K562 (cell line): ENCODE results near the gene UNC119. TPM values are rescaled to one million over a fixed set of nuclear protein-coding genes. Genes with fewer than 3 reads are reported as not detected.

Experiments used
- CHAMP1 ChIP-seq: fragments of 450-650 bp; IDR thresholded peaks from 2 replicates; pipeline ENCODE4 v1.6.1; 2016; ENCODE audit warnings: mild to moderate bottlenecking
- CHCHD3 ChIP-seq: fragments of 250-450 bp; sonication (Bioruptor Pico); IDR thresholded peaks from 2 replicates; pipeline ENCODE4 v2.1.2; 2022; ENCODE audit warnings: mild to moderate bottlenecking
- KAT8 ChIP-seq: fragments of 450-650 bp; IDR thresholded peaks from 2 replicates; pipeline ENCODE4 v1.6.1; 2016; ENCODE audit warnings: low read depth, mild to moderate bottlenecking
- POLR2H ChIP-seq: IDR thresholded peaks from 2 replicates; pipeline ENCODE4 v1.6.1; 2016; ENCODE audit warnings: missing genetic modification characterization, low read depth, mild to moderate bottlenecking, control low read depth, missing compliant biosample characterization, moderate library complexity
- PTTG1 ChIP-seq: fragments of 450-650 bp; IDR thresholded peaks from 2 replicates; pipeline ENCODE4 v1.6.1; 2016; ENCODE audit warnings: low read depth, mild to moderate bottlenecking, missing genetic modification characterization, missing compliant biosample characterization
- SMARCE1 ChIP-seq: fragments of 450-650 bp; IDR thresholded peaks from 2 replicates; pipeline ENCODE4 v1.7.1; 2016; ENCODE audit warnings: mild to moderate bottlenecking
- TAF7 ChIP-seq: fragments of 450-650 bp; IDR thresholded peaks from 2 replicates; pipeline ENCODE4 v1.6.1; 2016; ENCODE audit warnings: missing genetic modification characterization, missing compliant biosample characterization
- ZBTB40 ChIP-seq, 2 experiments: fragments of 450-650 bp in 1 of 2; sonication (generic) in 1 of 2; formaldehyde crosslinking in 1 of 2; IDR thresholded peaks; 2 replicates each; pipeline versions ENCODE4 v1.7.1 to v1.9.0; 2016 to 2022; ENCODE audit warnings: inconsistent platforms in 1 of 2, mild to moderate bottlenecking in 1 of 2, missing genetic modification reagents in 1 of 2
- ZNF740 ChIP-seq, 3 experiments: fragments of 200-800 bp in 1 of 3; sonication (Bioruptor generic) in 1 of 3; sonication (generic) in 1 of 3; formaldehyde crosslinking in 1 of 3; IDR thresholded peaks; 2 replicates each; pipeline versions ENCODE4 v1.6.1 to v1.8.0; 2016 to 2022; ENCODE audit warnings: mild to moderate bottlenecking in 2 of 3, missing compliant biosample characterization in 2 of 3, missing genetic modification characterization in 2 of 3, missing genetic modification reagents in 1 of 3
- polyA plus RNA-seq, 8 experiments: library from polyadenylated mRNA; depleted of rRNA in 4 of 8; stranded (reverse) in 5 of 8; unstranded in 3 of 8; fragments of >200 nt; fragmentation: Nextera tagmentation in 2 of 8; fragmentation: Illumina TruSeq in 1 of 8; extraction: Ambion mirVana in 2 of 8; extraction: Trizol in 1 of 8; gene quantifications; 2 replicates each; pipeline versions ENCODE4 v1.2.1 to v1.2.3, GENCODE V29; 2011 to 2014; ENCODE audit warnings: inconsistent platforms in 1 of 8, missing spikeins in 1 of 8
- total RNA-seq, 7 experiments: library from RNA; depleted of rRNA in 6 of 7; stranded (reverse); fragments of >200 nt in 6 of 7; fragmentation: Illumina TruSeq in 2 of 7; extraction: Trizol in 2 of 7; gene quantifications; 2 replicates each; pipeline versions ENCODE4 v1.2.1 to v1.2.3, GENCODE V29; 2011 to 2021; ENCODE audit warnings: low replicate concordance in 1 of 7

The UNC119 gene
- total and polyA plus RNA-seq, 9 of the 15 experiments (the other 6 are each of a cell fraction or from before 2014, with no cell fraction given), result 0.37 to 47.7 (median 16.3) TPM

- TF ChIP-seq PTTG1 (tag) (no peak), CHAMP1 (no peak), KAT8 (no peak), ZNF740 (CRISPR knock-in tag; IDR thresholded peaks at IDR 0.05) (no peak), ZNF740 (tag; IDR thresholded peaks at IDR 0.05) (no peak), TAF7 (tag) (peak; percentile 81), CHCHD3 (CRISPR knock-in tag) (0 out of 2 replicates have a peak, but pooled peaks have one; percentile 6), SMARCE1 (no peak), POLR2H (tag) (peak; percentile 91), ZBTB40 (IDR thresholded peaks at IDR 0.05) (no peak), ZBTB40 (CRISPR knock-in tag; IDR thresholded peaks at IDR 0.05) (no peak)
Measured at GRCh38 chr17:28576758-28577465, 24.5 kb upstream of the UNC119 start, which contains the start of gene ALDOC (continued).
